GM12874 (cell line): ENCODE data around the gene MTOR.

Source experiments
- TF ChIP-seq, protein P1 (sequence below): IDR thresholded peaks from 2 replicates; pipeline ENCODE4 v1.5.1; 2011; ENCODE audit warnings: low read depth, mild to moderate bottlenecking, control low read depth, low read length, moderate library complexity; ENCODE audit not compliant: insufficient read depth

Gene MTOR

DNA sequence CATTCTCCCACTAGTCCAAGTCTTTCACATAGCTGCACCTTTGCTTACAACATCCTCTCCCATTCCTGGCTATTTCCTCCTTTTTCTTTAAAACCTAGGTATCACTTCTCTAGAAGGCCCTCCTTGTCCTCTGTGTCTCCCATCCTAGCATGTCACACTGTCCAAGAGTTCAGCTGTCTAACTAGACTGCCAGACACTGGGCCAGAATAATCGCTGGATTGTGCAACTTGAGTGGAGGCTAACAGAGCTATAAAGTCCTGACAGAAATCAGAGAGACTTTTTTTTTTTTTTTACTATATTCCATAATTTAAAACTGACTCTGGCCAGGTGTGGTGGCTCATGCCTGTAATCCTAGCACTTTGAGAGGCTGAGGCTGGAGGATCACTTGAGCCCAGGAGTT lies 77.4 kb downstream of the MTOR start:
- TF ChIP-seq, protein P1, sequence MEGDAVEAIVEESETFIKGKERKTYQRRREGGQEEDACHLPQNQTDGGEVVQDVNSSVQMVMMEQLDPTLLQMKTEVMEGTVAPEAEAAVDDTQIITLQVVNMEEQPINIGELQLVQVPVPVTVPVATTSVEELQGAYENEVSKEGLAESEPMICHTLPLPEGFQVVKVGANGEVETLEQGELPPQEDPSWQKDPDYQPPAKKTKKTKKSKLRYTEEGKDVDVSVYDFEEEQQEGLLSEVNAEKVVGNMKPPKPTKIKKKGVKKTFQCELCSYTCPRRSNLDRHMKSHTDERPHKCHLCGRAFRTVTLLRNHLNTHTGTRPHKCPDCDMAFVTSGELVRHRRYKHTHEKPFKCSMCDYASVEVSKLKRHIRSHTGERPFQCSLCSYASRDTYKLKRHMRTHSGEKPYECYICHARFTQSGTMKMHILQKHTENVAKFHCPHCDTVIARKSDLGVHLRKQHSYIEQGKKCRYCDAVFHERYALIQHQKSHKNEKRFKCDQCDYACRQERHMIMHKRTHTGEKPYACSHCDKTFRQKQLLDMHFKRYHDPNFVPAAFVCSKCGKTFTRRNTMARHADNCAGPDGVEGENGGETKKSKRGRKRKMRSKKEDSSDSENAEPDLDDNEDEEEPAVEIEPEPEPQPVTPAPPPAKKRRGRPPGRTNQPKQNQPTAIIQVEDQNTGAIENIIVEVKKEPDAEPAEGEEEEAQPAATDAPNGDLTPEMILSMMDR, result no peak

DNA sequence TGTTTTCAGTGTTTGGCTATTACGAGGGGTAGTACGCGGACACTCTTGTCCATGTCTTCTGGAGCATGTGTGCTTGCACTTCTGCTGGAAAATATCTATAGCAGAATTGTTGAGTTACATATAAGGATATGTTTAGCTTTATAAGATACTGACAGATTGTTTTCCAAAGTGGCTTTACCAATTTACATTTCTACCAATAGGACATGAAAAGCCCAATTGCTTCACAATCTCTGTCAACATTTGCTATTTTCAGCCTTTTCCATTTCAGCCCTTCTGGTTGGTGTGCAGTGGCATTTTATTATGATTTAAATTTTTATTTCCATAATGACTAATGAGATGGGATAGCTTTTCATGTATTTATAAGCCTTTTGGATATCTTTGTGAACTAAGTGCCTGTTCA lies 79.5 kb downstream of the MTOR start:
- TF ChIP-seq, protein P1, result no peak

DNA sequence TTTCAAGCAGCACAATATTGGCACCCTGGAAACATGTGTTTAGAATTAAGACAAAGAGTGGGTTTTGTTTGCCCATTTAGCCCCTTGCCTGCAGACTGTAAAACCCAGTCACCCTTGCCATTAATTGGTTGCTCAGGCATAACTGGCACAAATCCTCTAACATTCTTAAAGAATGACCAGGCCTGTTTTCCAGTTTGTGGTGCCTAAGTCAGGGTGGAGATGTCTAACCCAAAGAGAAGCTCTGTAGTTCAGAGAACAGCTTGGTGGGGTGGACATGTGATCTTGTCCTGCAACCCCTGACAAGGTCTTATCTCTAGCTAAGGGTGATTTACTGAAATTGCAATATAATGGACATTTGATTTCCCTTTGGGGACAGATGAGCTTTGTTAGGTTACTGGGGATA lies 82.0 kb downstream of the MTOR start:
- TF ChIP-seq, protein P1, result no peak

DNA sequence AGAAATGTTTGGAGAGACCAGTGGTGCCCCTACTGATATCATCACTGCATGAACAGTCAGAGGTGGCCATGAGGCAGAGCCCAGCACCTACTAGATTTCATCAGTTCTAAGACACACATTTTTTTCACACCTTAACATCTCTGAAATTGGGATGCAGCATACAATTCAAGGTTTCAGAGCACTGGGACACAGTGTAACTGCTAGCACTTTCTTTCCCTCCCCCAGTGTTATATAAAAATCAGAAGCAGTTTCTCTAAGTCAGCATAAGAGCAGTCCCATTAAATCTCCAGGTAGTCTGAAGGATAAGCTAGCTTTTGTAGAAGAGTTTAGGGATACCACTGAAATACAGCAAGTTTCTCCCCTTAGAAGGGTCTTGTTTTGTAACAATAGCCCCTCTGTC lies 83.2 kb downstream of the MTOR start:
- TF ChIP-seq, protein P1, result no peak

DNA sequence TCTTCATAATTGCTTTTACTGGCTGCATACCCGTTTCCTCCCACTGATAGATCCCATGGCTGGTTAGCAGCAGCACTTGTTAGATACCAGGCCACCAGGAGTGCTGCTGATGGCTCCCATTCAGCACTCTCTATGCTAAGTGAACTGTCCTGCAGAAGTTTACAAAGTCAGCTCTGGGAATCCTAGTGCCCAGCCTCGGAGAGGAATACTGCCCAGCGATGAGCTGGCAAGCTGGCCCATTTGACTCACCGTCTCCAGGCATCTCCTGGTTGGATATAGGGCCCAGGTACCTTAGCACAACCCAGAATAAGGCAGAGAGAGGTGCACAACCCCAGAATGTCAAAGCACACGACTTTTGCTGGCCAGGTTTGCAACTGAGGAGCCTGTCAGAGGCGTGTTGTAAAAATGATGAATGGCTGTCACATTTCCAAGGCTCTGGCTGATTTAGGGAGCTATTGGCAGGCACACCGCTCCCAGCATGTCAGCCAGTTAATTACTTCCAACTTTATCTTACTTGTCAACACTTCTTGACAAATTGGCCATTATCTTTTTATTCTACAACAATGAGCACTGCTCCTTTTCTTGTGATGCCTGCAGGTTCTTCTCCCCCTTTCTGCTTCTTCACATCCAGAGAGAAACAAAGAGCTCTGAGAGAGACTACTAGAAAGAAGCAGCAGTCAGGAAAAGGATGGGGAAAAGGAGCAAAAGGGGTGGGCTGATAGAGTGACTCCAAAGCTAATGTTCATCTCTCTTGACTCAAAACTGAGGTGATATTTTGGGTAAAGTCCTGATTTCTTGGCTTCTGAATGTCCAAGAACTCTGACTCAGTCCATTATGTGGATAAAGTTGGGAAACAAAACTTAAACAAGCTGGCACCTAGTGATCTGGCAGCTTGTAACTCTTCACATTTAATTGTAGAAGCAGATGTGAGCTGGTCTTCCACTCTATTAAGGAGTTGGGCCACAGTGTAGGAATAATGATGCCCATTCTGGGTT lies 84.0 kb downstream of the MTOR start:
- TF ChIP-seq, protein P1, result no peak

DNA sequence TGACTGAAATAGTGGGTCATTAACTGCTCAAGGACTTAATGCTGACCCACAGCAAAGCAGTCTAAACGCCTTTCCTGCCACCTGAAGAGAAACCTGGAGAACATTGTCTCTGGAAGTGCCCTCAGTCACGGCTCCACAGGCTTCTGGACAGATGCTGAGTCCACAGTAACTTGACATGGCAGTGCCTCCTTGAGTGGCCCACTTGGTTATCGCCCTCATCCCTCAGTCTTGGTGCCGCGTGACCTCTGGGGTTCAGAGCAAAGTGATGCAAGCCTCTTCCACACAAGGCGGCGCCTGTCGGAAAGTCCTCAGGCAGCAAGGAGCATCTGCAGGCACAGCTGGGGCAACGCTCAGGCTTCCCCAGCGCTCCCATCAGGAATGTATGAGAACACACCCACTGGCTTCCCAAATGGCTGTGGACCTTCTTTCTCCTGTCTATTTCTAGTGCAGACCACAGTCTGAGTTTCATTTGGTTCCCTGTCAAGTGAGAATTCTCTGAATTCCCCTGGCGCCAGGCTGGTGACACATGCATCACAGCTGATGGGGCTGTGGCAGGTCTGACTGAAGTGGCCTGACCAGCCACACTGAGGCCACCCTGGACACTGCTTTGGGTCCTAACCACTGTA lies 86.2 kb downstream of the MTOR start:
- TF ChIP-seq, protein P1, result no peak

DNA sequence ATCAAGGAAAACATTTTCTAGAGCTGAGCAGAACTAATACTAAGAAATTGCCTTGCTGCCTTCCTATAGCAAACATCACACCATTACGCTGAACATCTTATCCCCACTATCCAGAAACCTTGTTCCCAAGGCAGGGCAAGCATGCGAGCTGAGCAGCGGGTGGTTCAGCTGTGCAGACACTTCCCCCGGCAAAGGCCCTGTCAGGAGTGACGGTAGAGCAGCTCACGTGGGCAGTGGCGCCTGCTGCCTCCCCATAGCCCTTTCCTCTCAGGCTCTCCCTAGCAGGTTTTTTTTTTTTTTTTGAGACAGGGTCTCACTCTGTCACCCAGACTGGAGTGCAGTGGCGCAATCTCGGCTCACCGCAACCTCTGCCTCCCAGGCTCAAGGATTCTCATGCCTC lies 86.9 kb downstream of the MTOR start:
- TF ChIP-seq, protein P1, result no peak
